HS-5 (cell line): ENCODE data around the gene AIRE.

Experiments
- DNase-seq: peaks from one replicate; pipeline ENCODE4 v3.0.0-alpha.2; 2012; ENCODE audit warnings: low read depth

AIRE gene

GRCh38 chr21:44325386-44326271 is 40.0 kb downstream of the AIRE start:
- DNase-seq = no peak

DNA sequence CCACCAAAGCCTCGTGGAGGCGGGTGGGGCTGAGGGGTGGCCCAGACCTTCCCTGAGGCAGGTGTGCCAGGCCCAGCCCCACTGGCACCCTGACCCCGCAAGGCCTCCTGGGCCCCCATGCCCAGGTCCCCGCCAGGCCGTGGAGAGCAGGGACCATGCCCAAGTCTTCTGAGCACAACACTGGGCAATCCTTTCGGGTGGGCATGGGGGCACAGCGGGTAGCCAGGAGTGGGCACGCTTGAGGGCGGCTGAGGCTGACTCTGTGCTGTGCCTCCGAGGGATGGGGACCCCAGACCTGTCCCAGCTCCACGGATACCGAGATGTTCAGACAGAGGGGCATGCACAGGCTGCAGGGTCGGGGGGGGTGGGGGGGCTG is 40.6 kb downstream of the AIRE start:
- DNase-seq = no peak

DNA sequence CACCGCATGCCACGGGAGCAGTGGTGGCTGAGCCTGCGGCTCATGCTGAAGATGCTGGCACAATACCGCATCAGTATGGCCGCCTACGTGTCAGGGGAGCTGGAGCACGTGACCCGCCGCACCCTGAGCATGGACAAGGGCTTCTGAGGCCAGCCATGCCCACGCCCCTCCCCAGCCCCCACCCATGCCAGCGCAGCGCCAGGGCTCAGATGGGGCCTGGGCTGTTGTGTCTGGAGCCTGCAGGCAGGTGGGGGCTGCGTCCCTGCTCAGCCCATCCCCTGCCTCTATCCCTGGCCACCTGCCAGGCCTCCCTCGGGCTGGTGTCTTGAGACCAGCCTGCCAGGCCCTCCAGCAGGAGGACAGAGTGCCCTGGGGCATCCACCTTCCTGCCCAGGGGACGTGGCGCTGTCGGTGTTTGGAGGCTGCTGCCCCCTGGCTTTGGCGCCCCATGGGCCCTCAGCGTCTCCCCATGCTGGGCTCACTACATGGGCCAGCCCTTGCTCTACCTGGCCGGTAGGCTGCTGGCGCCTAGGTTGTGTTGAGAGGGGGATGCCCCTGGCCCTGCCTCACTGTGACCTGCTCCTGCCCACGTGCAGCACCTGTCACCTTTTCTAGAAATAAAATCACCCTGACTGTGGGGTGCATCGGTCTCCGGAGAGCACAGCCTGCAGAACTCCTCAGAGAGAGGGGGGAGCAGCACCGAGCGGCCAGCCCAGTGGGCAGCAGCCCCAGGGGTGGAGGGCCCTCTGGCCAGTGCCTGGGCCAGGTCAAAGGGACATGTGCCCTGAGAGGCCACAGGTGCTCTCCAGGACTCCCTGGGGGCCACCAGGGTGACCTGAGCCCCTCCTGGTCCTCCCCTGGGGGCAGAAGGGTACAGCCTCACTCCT is 41.3 kb downstream of the AIRE start:
- DNase-seq = no peak

DNA sequence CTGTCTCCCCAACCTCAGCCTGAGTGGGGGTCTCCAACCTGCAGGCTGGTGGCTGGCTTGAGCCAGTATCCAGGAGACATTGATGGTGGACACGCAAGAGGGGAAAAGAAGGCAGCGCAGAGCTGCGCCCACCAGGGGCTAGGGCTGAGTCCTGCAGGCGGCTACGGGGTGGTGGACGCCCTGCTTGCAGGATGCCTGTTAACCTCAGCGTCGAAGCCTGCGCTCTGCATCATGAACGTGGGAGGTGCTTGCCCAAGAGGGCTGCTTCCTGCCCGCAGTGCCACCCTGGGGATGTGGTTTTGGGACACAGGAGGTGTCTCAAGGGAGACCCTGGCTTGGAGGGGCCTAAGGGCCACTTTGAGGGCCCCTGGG is 41.9 kb downstream of the AIRE start:
- no peak for DNase-seq

- no peak for DNase-seq
Measured at GRCh38 chr21:44328242-44328895, 42.7 kb downstream of the AIRE start.

- DNase-seq = no peak
Measured at GRCh38 chr21:44329086-44329889, 43.6 kb downstream of the AIRE start.

GRCh38 chr21:44329971-44330681 is 44.5 kb downstream of the AIRE start:
- DNase-seq = no peak

- no peak for DNase-seq
Measured at GRCh38 chr21:44330698-44331097, 45.0 kb downstream of the AIRE start.

DNA sequence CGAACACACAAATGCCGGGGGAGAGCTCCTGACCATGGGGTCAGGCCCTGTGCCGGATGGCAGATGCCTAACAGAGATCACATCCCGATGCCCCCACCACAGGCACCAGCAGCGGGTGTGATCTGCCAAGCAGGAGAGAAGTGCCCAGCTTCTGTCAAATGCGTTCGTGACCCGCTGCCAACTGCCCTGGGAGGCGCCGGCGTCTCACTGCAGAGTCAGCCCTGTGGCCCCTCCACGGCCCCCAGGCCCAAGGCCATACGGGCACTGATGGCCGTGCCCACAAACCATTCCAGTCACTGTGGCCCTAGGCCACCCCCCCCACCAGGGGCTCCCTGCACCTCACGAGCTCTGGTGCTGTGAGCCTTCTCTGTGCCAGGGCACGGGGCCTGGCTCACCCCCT is 45.5 kb downstream of the AIRE start:
- no peak for DNase-seq

DNA sequence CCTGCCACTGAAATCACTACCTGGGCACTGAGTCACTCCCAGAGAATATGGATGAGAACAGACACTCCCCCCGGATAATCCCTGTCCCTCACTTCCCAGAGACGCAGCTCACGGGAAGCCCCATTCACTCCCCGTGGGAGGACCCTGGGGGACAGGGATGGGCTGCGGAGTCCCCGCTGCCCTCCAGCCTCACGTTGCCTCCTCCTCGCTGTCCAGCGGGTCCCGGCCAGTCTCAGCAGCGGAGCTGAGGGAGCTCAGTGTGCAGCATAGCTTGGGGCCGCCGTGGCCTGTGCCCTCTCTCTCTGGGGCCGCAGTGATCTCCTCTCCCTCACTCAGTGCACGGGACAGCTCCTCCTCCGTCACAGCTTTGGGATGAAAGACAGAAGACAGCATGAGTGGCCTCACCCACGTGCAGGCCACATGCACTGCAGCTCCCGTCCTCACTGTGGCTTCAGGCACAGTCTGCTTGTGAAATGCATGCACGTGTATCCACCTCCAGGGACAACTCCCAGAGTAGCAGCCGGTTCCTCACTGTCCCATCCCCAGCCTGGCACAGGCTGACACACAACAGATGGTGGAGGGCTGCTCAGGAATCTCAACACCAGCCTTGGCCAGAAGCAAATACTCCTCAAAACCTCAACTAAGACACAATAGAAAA is 46.1 kb downstream of the AIRE start:
- no peak for DNase-seq

- no peak for DNase-seq
Measured at GRCh38 chr21:44332383-44332782, 46.7 kb downstream of the AIRE start.

- DNase-seq = no peak
Measured at GRCh38 chr21:44332965-44333364, 47.3 kb downstream of the AIRE start.

- no peak for DNase-seq
Measured at GRCh38 chr21:44333509-44334328, 48.0 kb downstream of the AIRE start.

DNA sequence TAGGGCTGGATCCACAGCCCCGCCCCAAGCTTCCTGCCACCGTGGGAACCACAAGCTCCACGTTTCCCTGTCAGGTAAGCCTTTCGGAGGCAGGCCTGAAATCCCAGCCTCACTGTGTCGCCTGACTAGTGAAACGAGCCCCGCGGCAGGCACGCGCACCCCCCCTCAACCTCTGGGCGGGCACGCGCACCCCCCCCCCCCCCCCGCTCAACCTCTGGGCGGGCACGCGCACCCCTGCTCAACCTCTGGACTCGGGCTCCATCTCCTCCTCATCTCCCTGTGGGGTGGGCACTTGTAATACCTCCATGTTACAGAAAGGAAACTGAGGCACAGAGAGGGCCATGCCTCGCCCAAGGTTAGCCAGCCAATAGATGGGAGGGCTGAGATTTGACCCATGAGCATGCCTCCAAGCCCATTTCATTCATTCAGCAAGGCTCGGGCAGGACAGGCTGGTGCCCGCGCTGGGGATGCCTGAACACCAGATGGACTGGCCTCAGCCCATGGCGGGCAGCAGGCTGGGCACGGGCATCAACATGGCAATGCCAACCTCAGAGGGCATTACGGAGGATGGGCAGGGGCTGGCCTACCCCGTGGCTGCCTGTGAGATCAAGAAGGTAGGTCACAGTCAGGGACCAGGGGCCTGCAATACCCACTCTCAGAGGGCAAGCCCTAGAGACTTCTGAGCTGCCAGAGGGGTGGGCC is 48.8 kb downstream of the AIRE start:
- DNase-seq = no peak

- DNase-seq = no peak
Measured at GRCh38 chr21:44335266-44336059, 49.8 kb downstream of the AIRE start.

DNA sequence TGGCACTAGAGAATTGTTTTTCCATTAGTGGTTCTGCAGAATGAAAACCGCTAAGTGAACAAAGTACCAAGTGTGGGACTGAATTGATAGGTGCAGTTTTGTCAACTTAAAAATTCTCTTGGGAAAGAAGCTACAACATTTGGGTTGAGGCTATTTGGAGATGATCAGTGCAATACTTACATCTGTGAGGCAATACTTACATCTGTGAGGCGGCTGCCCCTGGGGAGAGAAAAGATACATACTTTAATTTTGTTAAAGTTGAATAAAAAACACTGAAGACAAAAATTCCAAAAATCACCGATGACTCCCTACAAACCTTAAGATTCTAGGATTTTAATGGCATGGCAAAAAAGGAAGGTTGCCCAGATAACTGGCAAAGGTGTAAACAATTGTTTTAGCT is 51.8 kb downstream of the AIRE start:
- DNase-seq = no peak

DNA sequence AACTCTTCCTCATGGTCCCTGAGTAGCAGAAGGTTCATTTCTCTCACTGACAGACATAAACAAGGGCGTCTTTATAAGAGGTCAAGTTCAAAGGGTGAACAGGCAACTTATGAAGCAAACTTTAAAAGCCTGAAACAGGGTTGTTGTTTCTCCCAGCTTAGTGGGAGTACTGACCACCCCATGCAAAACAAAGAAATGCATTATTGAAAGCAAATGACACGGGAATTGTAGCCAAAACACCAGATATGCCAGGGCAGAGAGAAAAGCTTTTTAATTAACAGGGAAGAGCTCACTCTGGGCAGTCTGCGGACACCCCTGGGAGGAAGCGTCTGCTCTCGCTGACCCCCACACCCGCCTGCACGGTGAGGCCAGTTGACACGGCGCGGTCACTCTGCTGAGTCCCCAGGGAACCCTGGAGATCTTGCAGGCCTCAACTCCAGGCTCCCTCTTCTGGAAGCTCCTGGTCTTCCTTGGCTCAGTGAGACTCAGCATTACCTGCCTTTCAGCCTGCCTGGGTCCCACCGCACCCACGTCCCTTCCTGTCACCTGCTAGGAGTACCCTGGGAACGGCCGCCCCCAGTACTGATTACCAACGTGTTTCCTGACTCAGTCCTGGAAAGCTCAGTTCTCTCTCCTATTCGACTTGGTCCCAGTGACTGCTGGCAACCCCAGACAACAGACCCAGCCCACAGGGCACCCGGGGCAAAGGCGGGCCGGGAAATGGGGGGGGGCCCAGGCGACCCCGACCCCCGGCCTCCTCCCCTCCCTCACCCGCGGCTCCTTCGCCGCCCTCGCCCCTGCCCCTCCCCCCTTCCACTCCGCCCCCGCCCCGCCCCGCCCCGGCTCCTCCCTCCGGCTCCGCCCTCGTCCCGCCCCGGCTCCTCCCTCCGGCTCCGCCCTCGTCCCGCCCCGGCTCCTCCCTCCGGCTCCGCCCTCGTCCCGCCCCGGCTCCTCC is 52.5 kb downstream of the AIRE start:
- DNase-seq = no peak
